Glomerular visceral epithelial cell (primary cell): ENCODE measurements around the gene PCCB.

Source experiments
- DNase-seq: peaks from one replicate; pipeline ENCODE4 v3.0.0-alpha.2; 2016; ENCODE audit errors: extremely low spot score

Gene PCCB

DNA sequence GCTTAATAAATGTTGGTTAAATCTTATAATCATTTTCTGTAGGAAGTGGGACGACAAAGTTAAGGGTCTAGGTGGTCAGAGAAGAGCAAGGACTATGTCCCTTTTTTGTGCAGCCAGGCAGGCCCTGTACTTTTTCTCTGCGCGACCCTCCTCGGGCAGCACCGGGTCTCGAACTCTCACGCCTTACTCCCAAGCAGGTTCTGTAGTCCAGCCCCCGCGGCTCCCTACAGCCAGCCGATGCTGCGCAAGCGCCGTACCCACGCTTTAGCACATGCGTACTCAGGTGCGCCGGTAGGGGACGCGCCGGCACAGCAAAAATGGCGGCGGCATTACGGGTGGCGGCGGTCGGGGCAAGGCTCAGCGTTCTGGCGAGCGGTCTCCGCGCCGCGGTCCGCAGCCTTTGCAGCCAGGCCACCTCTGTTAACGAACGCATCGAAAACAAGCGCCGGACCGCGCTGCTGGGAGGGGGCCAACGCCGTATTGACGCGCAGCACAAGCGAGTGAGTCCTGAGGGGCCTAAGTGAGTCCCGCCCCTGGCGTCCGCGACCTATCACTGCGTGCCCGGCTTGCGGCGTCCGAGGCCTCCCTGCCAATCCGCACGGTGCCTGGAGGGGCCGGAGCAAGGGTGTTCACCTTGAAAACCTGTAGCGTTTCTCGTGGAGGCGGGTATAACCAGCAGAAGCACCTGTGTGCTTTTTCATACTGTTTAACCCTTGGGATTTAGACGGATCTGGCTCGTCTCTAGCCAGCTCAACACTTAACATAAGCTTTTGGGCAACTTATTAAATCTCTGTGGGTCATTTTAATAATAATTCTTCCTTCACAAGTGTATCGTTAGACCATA is at the start of gene PCCB:
Gene PCCB (plus strand): TSS at position 282 of the 844 bp plus-strand sequence. CDS start 36 bp downstream, at position 318.
- DNase-seq: peak; percentile 92

DNA sequence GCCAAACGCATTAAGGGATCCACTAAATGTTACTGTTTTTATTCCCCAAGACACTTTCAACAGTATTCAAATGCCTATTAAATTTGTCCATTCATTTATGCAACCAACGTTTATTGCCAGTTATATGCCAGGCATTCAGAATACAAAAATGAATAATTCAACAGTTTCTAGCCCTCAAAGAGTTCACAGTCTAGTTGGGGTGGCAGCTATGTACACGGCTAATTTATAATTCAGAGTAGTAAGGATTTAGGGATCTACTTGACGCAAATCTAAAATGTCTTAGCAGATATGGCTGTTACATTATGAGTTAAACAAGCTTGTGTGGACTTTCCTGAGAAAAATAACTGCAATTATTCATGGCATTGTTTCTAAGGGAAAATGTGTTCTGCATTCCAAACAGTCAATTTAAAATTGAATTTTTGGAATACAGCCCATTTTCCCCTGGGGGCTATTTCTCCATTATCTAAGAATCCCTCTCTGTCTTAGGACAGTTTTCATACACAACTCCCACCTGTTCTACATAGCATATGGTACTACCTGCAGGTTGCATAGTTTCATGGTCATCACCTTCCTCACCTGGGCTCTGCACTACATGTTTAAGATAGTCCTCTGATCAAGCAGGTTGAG is 42.5 kb upstream of the PCCB start:
- DNase-seq: no peak

DNA sequence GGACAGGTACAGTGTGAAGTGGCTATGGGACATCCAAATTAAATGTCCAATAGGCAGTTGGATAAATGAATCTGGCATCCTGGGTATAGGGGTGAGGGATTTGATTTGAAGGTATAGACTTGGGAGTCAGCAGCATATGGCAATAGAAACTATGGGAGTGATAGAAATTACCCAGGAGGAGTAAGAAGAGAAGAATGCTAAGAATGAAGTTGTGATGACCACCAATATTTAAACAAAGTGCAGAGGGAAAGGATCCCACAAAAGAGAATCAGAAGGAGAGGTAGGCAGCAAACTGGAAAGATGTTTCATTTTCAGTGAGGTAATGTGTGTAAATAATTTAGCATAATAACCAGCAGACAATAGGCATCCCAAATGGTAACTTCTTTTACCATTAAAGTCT is 40.2 kb upstream of the PCCB start:
- peak; percentile 54 for DNase-seq

DNA sequence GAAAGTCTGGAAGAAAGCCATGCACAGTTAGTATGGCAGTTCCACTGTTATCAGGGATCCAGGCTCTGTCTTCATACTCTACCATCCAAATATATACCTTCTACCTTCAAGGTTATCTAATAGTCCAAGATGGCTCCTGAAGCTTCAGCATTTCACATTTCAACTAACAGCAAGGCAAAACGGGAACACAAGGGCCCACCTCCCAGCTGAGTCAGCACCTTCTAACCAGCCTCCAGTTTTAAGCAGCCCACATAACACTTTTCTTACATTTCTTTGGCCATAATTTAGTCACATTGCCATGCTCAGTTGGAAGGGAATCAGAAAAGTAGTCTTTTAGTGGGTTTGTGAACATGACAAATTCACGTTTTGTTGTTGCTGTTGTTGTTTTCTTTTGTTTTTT is 38.6 kb upstream of the PCCB start:
- DNase-seq: no peak

DNA sequence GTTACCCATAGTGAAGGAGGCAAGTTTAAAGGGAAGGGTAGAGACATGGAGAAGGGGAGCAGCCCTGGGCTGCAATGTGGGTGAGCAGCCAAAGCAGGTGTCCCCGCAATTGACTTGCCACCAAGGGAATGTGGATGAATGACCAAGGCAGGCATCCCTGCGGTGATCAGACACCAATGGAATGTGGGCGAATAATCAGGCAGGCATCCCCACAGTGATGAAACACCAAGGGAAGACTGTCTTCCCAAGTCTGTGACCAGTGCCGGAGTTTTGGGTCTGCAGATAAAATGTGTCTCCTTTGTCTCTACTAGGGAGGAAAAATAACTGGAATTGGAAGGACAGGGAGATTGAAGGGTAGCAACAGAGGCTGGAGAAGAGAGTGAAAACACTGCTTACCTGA is 27.4 kb upstream of the PCCB start:
- DNase-seq: peak; percentile 60

DNA sequence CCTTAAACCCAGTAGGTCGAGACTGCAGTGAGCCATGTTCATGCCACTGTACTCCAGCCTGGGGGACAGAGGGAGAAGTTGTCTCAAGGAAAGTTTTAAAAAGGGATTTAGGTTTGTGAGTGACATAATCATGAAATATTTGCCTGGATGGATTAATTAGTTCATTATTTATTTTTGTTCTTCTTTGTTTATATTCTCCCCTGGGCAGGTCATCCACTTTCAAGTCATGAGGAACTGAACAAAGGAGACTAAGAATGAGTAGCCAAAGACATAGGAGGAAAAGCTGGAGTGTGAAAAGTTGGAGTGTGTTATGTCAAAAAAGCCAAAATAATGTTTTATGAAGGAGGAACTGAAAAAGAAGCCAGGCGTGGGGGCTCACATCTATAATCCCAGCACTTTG is 17.7 kb upstream of the PCCB start:
- DNase-seq: no peak

DNA sequence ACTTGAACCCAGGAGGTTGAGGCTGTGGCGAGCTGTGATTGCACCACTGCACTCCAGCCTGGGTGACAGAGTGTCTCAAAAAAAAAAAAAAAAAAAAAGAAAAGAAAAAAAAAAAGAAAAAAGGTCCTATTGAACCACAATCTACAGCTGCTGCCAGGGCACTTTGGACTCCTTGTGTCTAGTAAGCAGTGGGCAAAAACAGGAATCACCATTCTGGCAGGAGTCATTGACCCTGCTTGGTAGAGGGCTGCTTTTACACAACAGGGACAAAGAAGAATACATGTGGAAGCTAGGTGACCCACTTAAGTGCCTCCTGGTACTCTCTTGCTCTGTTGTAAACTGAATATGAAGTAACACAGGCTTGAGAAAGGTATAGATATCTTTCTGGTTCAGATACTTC is 14.6 kb upstream of the PCCB start:
- no peak for DNase-seq

DNA sequence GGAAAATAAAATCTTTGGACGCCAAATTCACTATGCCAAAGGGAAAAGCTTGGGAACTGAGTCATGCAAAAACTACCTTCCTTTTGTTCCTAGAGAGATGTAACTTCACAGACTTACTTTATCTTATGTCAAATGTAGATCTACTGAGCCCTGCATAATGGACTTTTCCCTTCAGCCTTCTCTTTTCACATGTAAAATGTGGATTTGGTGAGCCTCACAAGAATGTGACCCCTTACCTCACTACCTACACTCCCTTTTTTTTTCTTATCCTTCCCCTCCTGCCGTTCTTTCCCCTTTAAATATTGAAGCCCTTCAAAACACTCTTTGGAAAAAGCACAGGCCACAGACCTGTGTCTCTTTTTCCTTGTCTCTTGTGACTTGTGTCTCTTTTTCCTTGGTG is 14.0 kb upstream of the PCCB start:
- DNase-seq: no peak

DNA sequence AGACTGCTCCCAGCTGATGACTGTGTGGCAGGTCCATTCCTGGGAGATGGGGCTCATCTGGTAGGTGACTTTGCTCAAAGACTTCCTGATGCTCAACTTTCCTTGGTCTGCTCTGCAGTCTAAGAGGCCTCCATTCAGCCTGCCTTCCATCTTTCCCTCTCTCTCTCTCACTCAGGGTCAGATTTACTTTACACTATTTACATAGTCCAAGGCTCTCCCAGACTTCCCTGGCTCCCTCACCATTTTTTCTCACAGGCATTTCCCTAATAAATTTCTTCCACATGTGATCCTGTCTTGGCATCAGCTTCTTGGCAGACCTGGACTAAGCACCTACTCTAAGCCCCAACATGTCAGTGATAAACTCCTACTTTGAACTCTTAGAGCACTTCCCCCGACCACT is 13.0 kb upstream of the PCCB start:
- DNase-seq: no peak

DNA sequence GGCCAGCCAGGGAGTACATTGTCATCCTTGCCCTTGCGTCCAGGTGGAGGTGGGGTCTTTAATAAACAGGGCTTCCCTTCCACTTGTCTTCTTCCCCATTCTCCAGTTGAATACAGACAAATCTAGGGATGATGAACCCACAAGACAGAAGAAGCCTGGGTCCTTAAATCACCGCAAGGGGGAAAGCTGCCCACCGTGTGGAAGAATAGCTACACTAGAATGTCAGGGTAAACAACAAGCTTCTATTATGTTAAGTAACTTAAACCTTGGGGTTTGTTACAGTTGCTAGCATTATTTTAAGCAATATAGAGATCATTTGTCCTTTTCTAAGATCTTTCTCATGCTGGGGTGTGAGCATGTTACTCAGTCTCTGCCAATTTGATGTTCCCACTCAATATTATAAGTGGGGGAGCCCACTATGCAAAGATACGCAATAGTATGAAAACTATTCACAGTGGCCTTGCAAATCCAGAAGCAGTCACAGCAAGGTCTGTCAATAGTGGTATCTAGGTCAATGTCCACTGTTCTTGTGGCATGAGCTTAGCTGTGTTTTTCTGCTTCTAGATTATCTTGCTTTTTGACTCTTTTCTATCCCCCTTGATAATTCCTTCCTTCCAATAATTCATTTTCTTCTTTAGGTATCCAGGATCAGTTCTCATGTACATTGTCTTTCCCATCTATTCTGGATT is 12.0 kb upstream of the PCCB start:
- DNase-seq: no peak

DNA sequence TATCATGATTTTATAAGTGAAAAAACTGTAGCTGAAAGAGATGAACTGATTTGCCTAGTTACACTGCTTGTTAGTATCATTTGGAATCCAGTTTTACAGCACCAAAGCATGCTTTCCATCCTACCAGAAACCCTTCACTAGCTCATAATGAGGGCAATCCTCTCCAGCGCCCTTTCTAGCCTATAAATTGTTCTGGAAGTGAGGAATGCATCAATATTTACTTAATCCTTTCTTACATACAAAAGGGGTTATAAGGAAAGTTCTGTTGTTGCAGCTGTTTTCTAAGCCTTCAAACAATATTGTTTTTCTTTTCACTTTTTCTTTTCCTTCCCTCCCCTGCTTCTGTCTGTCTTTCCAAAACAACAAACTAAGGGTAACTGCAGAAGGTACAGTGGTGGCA is 11.0 kb upstream of the PCCB start:
- DNase-seq: no peak

DNA sequence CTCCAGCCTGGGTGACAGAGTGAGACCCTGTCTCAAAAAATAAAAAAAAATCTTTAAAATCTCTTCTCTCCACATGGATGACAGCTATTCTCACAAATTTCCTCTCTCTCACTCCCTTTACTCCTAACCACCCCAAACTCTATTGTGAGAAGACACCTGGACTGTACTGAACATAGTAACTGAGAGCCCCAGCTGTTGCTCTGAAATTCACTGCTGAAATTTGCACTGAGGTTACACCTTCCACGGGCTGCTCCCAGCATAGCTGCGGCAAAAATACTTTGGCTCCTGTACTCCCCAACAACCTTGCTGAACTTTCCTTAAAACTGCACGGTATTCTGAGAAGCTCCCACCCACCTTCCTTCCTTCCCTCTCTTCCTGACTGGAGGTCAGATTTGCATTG is 4.4 kb upstream of the PCCB start:
- DNase-seq: no peak

DNA sequence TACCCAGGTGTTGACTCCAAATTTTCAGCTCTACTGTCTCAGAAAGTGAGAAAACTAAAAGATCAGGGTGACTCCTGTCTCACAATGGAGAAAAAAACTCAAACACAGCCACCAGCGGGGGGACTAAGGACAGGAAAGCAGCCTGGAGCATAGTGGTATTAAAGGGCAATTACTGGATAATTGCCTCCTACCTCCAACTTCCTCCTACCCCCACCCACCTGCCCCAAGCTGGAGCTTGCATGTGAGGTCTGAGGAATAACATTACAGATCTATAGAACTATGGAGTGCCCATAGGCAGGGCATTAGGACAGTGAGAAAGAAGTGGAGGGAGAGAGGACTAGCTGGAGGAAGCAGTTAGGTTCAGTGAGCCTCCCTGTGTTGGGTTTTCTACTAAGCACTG is 2.7 kb upstream of the PCCB start:
- no peak for DNase-seq

DNA sequence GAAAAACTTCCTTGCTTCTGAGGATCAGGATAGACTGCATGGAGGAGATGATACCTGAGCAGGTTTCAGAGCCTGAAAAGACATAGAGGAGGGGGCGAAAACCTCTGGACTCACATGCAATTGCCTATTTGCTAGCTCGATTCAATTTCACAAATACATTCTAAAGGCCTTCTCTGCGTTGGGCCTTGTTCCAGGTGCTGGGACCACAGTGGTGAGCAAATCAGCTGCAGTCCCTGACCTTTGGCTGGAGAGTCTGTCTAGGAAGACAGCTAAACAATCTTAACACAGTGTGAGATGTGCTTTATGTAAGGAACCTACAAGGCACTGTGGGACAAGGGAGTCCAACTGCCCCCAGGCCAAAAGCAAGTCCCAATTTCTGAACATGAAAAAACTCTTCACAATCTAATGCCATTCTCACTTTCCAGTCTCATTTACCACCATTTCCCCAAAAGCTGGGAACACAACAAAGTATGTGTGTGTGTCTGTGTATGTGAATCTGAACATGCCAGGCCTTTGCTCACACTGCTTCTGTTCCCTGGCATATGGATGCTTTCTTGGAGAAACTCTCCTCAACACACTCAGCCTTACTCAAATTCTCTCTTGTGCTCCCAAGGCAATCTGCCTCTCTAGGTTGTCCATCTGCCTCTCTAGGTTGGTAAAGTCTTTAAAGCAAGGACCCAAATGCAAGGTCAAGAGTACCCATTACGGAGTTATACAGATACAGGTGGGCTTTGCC is 2.1 kb upstream of the PCCB start:
- no peak for DNase-seq

DNA sequence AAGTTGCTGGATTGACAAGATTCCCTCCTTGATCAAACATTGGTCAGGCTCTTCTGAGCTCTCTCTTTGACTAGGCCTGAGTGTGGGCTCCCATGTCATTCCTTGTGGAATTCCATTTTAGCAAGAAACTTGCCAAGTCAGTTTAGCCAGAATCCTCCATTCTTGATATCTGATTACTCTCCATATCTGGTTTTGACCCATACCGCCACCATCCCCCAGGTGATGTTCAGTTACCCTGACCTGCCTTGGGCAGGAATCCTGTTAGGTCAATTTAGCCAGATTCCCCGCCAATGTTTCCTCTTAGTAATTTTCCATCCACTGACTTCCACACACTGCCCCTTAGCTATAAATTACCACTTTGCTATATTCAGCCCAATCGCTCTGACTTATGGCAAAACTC is 1.0 kb upstream of the PCCB start:
- no peak for DNase-seq

DNA sequence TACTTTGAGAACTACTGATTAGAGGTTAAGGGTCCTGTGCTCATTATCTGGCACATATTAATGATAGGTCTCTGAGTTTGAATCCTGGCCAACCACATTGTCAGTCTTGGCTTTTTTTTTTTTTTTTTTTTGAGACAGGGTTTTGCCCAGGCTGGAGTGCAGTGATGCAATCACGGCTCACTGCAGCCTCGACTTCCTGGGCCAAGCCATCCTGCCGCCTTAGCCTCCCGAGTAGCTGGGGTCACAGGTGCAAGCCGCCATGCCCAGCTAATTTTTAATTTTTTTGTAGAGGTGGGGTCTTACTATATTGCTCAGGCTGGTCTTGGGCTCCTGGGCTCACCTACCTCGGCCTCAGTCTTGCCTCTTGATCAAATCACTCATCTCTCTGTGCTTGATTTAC is 547 bp upstream of the PCCB start:
- DNase-seq: no peak

DNA sequence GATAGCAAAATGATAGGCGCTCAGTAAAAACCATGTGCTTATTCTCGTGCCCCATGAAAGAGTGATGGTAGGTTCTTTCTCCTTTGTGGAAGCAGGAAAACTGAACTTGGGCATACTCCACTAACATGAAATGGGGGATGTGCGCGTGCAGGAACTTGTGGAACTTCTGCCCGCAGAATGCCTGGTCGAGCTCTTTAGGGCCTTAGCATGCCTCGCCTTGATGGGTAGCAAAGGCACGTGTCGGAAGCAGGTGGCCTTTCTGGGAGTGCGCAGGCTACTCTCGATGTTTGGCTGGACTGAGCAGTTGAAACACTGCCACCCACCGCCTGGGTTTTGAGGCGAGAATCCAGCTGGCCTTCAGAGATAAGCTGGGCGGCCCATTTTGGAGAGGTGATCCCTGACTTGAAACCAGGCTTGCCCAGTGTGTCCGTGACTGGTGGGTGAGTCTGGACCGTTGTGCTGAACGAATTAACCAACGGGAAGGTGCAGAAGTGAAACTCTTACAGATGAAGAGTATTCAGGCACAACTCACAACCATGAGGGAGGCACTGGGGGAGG is 842 bp downstream of the PCCB start:
- peak; percentile 30 for DNase-seq

DNA sequence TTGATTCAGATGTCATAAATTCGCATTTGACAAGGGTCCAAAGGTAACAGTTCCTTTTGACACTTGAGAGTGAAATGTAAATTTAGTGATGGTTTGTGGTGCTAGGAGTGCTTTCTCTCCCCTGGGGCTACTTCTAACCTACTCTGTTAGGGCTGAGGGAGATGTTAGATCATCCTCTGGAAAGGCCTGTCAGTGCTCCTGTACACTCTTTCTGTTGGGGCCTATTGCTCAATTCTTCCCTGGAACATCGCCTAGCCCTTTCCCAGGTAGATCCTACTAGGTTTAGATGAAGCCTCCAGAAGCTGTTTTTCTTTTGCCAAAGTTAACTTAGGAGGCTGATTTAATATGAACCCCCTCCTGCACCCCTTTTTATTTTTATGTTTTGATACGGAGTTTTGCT is 1.4 kb downstream of the PCCB start:
- no peak for DNase-seq

DNA sequence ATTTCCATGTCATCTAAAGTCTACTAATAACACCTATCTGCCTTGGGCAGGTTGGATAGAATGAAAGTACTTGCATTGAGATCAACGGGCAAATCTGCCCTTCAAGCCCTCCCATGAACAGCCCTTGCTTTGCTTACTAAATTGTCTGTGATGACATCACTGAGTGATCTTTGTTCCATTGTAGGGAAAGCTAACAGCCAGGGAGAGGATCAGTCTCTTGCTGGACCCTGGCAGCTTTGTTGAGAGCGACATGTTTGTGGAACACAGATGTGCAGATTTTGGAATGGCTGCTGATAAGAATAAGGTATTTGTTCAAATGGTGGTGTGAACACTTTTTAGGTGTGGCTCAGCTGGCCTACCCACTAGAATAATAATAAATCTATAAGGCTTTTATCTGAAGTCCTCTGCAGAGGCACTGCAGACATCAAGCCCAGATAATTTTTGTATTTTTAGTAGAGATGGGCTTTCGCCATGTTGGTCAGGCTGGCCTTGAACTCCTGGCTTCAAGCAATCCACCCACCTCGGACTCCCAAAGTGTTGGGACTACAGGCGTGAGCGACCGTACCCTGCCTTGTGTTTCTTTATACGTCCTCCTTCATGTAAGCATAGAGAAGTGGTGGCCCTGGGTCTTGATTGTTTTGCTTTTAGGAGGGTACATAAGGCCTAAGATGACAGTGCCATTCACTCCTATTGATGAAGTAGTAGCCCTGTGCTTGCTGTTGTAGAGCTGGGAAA is 5.7 kb downstream of the PCCB start:
- no peak for DNase-seq

DNA sequence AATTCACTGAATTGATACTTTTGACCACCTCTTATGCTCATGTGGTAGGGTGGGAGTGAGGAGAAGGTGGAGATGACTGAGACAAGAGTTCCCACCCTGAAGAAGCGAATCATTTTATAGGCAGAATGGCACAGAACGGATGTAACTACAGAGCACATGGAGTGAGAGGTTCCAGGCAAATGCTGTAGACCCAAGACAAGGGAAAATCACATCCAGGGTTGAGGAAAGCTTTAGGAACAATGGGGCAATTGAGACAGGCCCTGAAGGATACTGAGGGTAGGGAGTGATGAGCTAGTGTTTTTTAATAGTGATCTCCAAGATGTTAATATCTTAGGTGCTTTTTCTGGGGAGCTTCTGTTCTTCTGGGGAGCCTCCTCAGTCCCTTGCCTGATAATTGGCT is 8.1 kb downstream of the PCCB start:
- no peak for DNase-seq

DNA sequence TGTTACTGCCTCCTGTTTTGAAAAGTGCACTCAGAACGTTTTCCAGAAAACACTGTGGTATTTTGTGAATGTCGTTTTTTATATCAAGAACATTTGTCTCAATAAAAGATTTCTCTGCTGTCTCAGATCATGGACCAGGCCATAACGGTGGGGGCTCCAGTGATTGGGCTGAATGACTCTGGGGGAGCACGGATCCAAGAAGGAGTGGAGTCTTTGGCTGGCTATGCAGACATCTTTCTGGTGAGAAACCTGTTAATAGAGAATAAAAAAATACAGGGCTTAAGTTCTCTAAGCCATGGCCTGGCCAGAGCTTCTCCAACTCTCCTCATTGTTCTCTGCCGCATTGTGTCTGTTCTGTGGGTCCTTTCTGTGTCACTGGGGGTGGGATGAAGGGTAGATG is 11.7 kb downstream of the PCCB start:
- no peak for DNase-seq
